ENCODE results near the gene DNAJB13. TPM values are rescaled to one million over a fixed set of nuclear protein-coding genes. Genes with fewer than 3 reads are reported as not detected.

The DNAJB13 gene
- total RNA-seq, 1 experiment from 2014 or later, result not detected

GRCh38 chr11:73981051-73981805, 30.4 kb downstream of the DNAJB13 start:
- H4K8ac ChIP-seq (replicated peaks; ENCODE audit: insufficient read length, low read depth, low read length), result no peak overlapping the region
- H3K4ac ChIP-seq (ENCODE audit: low read depth, low read length), result no peak overlapping the region
- no peak overlapping the region for H2BK12ac ChIP-seq (ENCODE audit: insufficient read length, low read depth, low read length)
- Mint-ChIP-seq H3K4me1 (peaks cover 31 to 41% of the 10 kb centered on the region in 2 experiments), H3K27me3 (ENCODE audit: low read depth) (peaks cover 22% of the 10 kb centered on the region), H3K4me3 (peak overlapping the region; percentile 85 to 97), H3K27ac (no peak overlapping the region), H3K9me3 (no peaks in the 10 kb centered on the region; a peak in 1 of 5 replicates), H3K36me3 (ENCODE audit: insufficient read depth in 1 of 3, low read depth in 3 of 3) (peaks cover 39 to 52% (median 52%) of the 10 kb centered on the region in 3 experiments; a peak in 6 of 7 replicates)
- no peak overlapping the region for H2AK5ac ChIP-seq (ENCODE audit: insufficient read length, low read length)
- no peak overlapping the region for H3K23ac ChIP-seq (ENCODE audit: insufficient read length, low read depth, low read length)
- 0 out of 2 replicates have a peak, but pooled peaks cover 2% of the 10 kb centered on the region for H3K79me2 ChIP-seq (ENCODE audit: insufficient read depth, low read length)
- H2BK5ac ChIP-seq (ENCODE audit: insufficient read length, low read length), result no peak overlapping the region
- H3K9ac ChIP-seq (ENCODE audit: extremely low read depth, insufficient read length, low read length), result no peak overlapping the region
- WGBS (ENCODE audit: extremely low coverage, insufficient read length, low lambda C conversion rate), result no CpG with 5 or more reads among the region's 13 CpGs
- no peaks in the 10 kb centered on the region for H4K20me1 ChIP-seq (ENCODE audit: control insufficient read depth, insufficient read depth, insufficient read length)
- no peaks in the 10 kb centered on the region for H3K9me3 ChIP-seq (ENCODE audit: control insufficient read depth, low read depth, low read length)
- no peak overlapping the region for H2AFZ ChIP-seq (ENCODE audit: low read length)
- H3K14ac ChIP-seq (ENCODE audit: insufficient read depth, low read length), result no peak overlapping the region
- H2BK20ac ChIP-seq (ENCODE audit: low read depth, low read length, poor library complexity, severe bottlenecking), result no peak overlapping the region
- peak overlapping the region; percentile 62 for H3K4me2 ChIP-seq (ENCODE audit: insufficient read depth, insufficient read length, low read length)
- no peak overlapping the region for H4K91ac ChIP-seq (ENCODE audit: insufficient read length, low read depth, low read length)
- H3K79me1 ChIP-seq (ENCODE audit: insufficient read depth, low read depth, low read length, poor library complexity, severe bottlenecking), result no peaks in the 10 kb centered on the region
- TF ChIP-seq, protein P1, sequence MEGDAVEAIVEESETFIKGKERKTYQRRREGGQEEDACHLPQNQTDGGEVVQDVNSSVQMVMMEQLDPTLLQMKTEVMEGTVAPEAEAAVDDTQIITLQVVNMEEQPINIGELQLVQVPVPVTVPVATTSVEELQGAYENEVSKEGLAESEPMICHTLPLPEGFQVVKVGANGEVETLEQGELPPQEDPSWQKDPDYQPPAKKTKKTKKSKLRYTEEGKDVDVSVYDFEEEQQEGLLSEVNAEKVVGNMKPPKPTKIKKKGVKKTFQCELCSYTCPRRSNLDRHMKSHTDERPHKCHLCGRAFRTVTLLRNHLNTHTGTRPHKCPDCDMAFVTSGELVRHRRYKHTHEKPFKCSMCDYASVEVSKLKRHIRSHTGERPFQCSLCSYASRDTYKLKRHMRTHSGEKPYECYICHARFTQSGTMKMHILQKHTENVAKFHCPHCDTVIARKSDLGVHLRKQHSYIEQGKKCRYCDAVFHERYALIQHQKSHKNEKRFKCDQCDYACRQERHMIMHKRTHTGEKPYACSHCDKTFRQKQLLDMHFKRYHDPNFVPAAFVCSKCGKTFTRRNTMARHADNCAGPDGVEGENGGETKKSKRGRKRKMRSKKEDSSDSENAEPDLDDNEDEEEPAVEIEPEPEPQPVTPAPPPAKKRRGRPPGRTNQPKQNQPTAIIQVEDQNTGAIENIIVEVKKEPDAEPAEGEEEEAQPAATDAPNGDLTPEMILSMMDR (conservative IDR thresholded peaks at IDR 0.05), result no peak
- H3T11ph ChIP-seq (ENCODE audit: low read length), result no peak overlapping the region
- no peak overlapping the region for H2BK15ac ChIP-seq (ENCODE audit: low read depth, low read length)
- H3K56ac ChIP-seq (ENCODE audit: insufficient read length, low read depth, low read length), result no peak overlapping the region
- H2BK120ac ChIP-seq (ENCODE audit: low read depth, low read length, poor library complexity, severe bottlenecking), result no peak overlapping the region
- no peak for DNase-seq
- H3K27ac ChIP-seq (ENCODE audit: insufficient read length, low read depth, low read length), result no peak overlapping the region
- no peaks in the 10 kb centered on the region for H3K27me3 ChIP-seq (ENCODE audit: insufficient read depth, low read length)
- H3K23me2 ChIP-seq (ENCODE audit: insufficient read length, low read depth, low read length, poor library complexity, severe bottlenecking), result peaks cover 11% of the 10 kb centered on the region
- no peak overlapping the region for H3K18ac ChIP-seq (ENCODE audit: insufficient read length, low read depth, low read length)
- no peak overlapping the region for H4K5ac ChIP-seq (ENCODE audit: insufficient read length, low read depth, low read length)
- H3K4me1 ChIP-seq (ENCODE audit: insufficient read depth, low read length), result no peaks in the 10 kb centered on the region; the same call in 1 of the 2 replicates

All from H9 (cell line).